Left ventricle myocardium inferior (tissue), 1 donor: ENCODE results near the gene SPATA32. TPM values are rescaled to one million over a fixed set of nuclear protein-coding genes. Genes with fewer than 3 reads are reported as not detected.
A peak's percentile ranks its signal among the peaks of the same experiment; 100 is the strongest.

ENCODE experiments used
- DNase-seq: peaks from one replicate; pipeline ENCODE4 v3.0.0-alpha.2; 2020
- H3K27ac ChIP-seq: fragments of 200-600 bp; replicated peaks from 2 replicates; pipeline ENCODE4 v1.8.0; 2021
- H3K27me3 ChIP-seq: fragments of 200-600 bp; 2 replicates; pipeline ENCODE4 v1.8.0; 2021; ENCODE audit warnings: low read depth
- H3K36me3 ChIP-seq: fragments of 200-600 bp; 2 replicates; pipeline ENCODE4 v1.8.0; 2021
- H3K4me1 ChIP-seq: fragments of 200-600 bp; 2 replicates; pipeline ENCODE4 v1.8.0; 2021
- H3K4me3 ChIP-seq: fragments of 200-600 bp; 2 replicates; pipeline ENCODE4 v1.8.0; 2021; ENCODE audit warnings: mild to moderate bottlenecking, moderate library complexity
- H3K9me3 ChIP-seq: fragments of 200-600 bp; replicated peaks from 2 replicates; pipeline ENCODE4 v1.8.0; 2021
- intact Hi-C: fragments of 100-400 bp; cut with micrococcal nuclease; formaldehyde crosslinking; loops from one replicate; pipeline ENCODE4 v1.11.0; 2022
- total RNA-seq: library from RNA; stranded (reverse); fragmentation: NEBNext Ultra II Directional; extraction: Animal tissue kit (Norgen Biotek cat#: 25700); gene quantifications from one replicate; pipeline ENCODE4 v1.2.1, GENCODE V29; 2021
- TF ChIP-seq, protein P1 (sequence below): fragments of 200-600 bp; IDR thresholded peaks from 2 replicates; pipeline ENCODE4 v1.8.0; 2021; ENCODE audit warnings: antibody characterized with exemption, mild to moderate bottlenecking, borderline replicate concordance
- donor health status: DM: no; HTN: yes; CAD: no; lungs with severe emphysema.

Gene SPATA32
- total RNA-seq, 1 donor from 2014 or later, result not detected

DNA sequence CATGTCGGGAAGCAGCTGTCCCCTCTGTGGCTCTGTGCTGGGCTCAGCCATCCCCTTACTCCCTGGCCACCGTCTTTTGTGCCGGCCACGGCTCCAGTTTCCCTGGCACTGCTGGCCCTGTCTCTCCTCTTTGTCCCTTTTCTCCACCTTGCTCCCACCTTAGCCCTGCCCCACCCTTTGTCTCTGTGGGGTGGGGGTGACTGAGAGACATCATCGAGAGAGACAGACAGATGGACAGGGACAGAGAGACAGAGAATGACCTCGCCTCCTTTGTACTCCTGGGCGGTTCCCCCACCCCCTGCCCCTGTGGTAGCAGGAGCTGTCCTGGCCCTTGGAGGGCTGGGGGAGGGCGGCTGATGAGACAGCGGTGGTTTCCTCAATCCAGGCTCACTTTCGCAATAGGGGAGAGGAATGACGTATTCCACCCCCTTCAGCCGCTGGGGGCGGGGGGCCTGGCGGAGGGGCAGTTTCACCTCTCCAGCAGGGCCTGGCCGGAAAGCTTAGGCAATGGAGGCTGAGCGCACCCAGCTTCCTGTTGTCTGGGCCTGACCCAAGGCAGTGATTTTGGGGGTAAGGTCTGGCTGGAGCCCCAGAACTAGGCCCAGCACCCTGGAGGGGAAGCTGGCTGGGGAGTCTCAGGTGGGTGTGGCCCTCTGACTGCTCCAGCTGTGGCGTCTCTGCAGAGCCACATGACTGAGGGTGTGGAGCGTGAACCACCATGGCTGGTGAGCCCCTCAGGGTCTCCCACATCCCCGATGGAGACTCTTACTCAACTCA is 32.9 kb downstream of the SPATA32 start:
- Histone ChIP-seq H3K27ac (peak overlapping the region; percentile 84), H3K4me3 (peak overlapping the region; percentile 53), H3K4me1 (peaks cover 80% of the 10 kb centered on the region), H3K9me3 (no peaks in the 10 kb centered on the region), H3K36me3 (no peaks in the 10 kb centered on the region), H3K27me3 (no peaks in the 10 kb centered on the region)
- TF ChIP-seq, protein P1, sequence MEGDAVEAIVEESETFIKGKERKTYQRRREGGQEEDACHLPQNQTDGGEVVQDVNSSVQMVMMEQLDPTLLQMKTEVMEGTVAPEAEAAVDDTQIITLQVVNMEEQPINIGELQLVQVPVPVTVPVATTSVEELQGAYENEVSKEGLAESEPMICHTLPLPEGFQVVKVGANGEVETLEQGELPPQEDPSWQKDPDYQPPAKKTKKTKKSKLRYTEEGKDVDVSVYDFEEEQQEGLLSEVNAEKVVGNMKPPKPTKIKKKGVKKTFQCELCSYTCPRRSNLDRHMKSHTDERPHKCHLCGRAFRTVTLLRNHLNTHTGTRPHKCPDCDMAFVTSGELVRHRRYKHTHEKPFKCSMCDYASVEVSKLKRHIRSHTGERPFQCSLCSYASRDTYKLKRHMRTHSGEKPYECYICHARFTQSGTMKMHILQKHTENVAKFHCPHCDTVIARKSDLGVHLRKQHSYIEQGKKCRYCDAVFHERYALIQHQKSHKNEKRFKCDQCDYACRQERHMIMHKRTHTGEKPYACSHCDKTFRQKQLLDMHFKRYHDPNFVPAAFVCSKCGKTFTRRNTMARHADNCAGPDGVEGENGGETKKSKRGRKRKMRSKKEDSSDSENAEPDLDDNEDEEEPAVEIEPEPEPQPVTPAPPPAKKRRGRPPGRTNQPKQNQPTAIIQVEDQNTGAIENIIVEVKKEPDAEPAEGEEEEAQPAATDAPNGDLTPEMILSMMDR, result no peak
- peak; percentile 89 for DNase-seq
- intact Hi-C loops, result no loop called here

GRCh38 chr17:45227926-45228762 is 33.8 kb downstream of the SPATA32 start:
- peak overlapping the region; percentile 53 for H3K4me3 ChIP-seq
- no peaks in the 10 kb centered on the region for H3K27me3 ChIP-seq
- intact Hi-C loops, result no loop called here
- peaks cover 88% of the 10 kb centered on the region for H3K4me1 ChIP-seq
- no peaks in the 10 kb centered on the region for H3K9me3 ChIP-seq
- TF ChIP-seq, protein P1, result no peak
- no peaks in the 10 kb centered on the region for H3K36me3 ChIP-seq
- no peak for DNase-seq
- H3K27ac ChIP-seq, result peak overlapping the region; percentile 84

GRCh38 chr17:45227101-45227925 is 34.6 kb downstream of the SPATA32 start:
- TF ChIP-seq, protein P1, result no peak
- H3K4me3 ChIP-seq, result peak overlapping the region; percentile 53
- intact Hi-C loops, result no loop called here
- H3K4me1 ChIP-seq, result peaks cover 97% of the 10 kb centered on the region
- no peak for DNase-seq
- H3K27me3 ChIP-seq, result no peaks in the 10 kb centered on the region
- no peaks in the 10 kb centered on the region for H3K9me3 ChIP-seq
- H3K27ac ChIP-seq, result peak overlapping the region; percentile 84
- H3K36me3 ChIP-seq, result no peaks in the 10 kb centered on the region

DNA sequence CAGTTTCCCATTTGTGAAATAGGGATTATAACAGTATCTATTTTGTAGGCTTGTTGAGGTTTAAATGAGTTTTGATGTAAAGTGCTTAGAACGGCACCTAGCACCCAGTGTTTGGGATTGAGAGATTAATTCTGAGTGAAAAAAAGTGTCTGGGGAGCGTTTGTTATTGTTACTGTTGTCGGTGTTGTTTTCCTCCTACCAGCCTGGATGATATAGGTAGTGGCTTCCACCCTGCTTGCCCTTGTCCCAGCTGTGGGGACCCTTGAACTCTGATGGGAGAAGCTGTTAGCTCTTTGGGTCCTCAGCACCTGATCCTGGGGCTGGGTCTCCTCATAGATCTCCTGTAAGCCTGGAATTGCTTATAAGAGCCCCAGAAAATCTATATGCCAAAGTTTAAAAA is 35.3 kb downstream of the SPATA32 start:
- Histone ChIP-seq H3K27me3 (no peaks in the 10 kb centered on the region), H3K4me1 (peaks cover 96% of the 10 kb centered on the region), H3K27ac (peak overlapping the region; percentile 84), H3K9me3 (no peaks in the 10 kb centered on the region), H3K4me3 (peak overlapping the region; percentile 53), H3K36me3 (no peaks in the 10 kb centered on the region)
- TF ChIP-seq, protein P1, result no peak
- intact Hi-C loops, result no loop called here
- DNase-seq, result no peak

DNA sequence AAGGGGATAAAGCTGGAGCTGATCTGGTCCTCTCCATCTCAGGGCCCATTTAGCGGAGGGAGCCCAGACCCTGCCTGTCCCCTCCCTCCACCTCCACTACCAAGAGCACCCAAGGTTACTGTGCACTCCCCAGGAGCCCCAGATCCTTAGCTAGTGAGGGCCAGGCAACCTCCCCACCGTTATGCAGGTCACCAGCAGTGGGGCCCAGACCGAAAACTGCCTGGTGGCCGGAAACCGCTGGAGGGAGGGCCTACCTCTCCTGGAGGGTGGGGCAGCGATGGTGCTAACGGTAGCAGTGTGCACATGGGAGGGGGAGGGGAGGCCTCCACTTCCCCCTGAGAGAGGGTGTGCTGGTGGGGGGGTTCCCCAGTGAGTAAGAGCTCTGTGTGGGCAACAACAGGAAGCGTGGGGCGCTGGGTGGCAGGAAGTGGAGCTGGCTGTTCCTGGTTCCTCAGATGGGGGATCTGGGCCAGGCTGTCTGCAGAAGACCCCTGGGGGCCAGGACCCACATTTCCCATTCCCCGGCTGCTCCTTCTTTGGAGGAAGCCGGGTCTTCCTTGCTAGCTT is 35.8 kb downstream of the SPATA32 start:
- Histone ChIP-seq H3K27me3 (no peaks in the 10 kb centered on the region), H3K27ac (peak overlapping the region; percentile 84), H3K4me1 (peaks cover 96% of the 10 kb centered on the region), H3K9me3 (no peaks in the 10 kb centered on the region), H3K36me3 (no peaks in the 10 kb centered on the region), H3K4me3 (peak overlapping the region; percentile 53)
- TF ChIP-seq, protein P1, result no peak
- intact Hi-C loops, result no loop called here
- peak; percentile 77 for DNase-seq
